H9 (cell line): ENCODE data around the gene CDH16. TPM values are rescaled to one million over a fixed set of nuclear protein-coding genes. Genes with fewer than 3 reads are reported as not detected.

Experiments
- DNase-seq: peaks from one replicate; pipeline ENCODE4 v3.0.0-alpha.2; 2017
- H2AFZ ChIP-seq: one replicate; pipeline ENCODE4 v1.6.1; 2013; ENCODE audit warnings: mild to moderate bottlenecking, low read length, control low read depth, moderate library complexity
- H2AK5ac ChIP-seq: 2 replicates; pipeline ENCODE4 v1.6.1; 2013; ENCODE audit warnings: low read length, control low read depth, mixed read lengths; ENCODE audit not compliant: insufficient read length
- H2BK120ac ChIP-seq: one replicate; pipeline ENCODE4 v1.6.1; 2013; ENCODE audit warnings: low read depth, mild to moderate bottlenecking, low read length, control low read depth, inconsistent platforms; ENCODE audit not compliant: poor library complexity, severe bottlenecking
- H2BK12ac ChIP-seq: 2 replicates; pipeline ENCODE4 v1.6.1; 2013; ENCODE audit warnings: low read length, control low read depth, mixed read lengths, low read depth; ENCODE audit not compliant: insufficient read length
- H2BK15ac ChIP-seq: 2 replicates; pipeline ENCODE4 v1.6.1; 2013; ENCODE audit warnings: low read depth, low read length, control low read depth
- H2BK20ac ChIP-seq: one replicate; pipeline ENCODE4 v1.6.1; 2013; ENCODE audit warnings: low read depth, mild to moderate bottlenecking, low read length, control low read depth, inconsistent platforms; ENCODE audit not compliant: poor library complexity, severe bottlenecking
- H2BK5ac ChIP-seq: 2 replicates; pipeline ENCODE4 v1.6.1; 2013; ENCODE audit warnings: low read length, control low read depth, mixed read lengths; ENCODE audit not compliant: insufficient read length
- H3K14ac ChIP-seq: 2 replicates; pipeline ENCODE4 v1.6.1; 2013; ENCODE audit warnings: low read length, control low read depth; ENCODE audit not compliant: insufficient read depth
- H3K18ac ChIP-seq: 2 replicates; pipeline ENCODE4 v1.6.1; 2013; ENCODE audit warnings: low read depth, mild to moderate bottlenecking, mixed read lengths, low read length, control low read depth; ENCODE audit not compliant: insufficient read length
- H3K23ac ChIP-seq: 2 replicates; pipeline ENCODE4 v1.6.1; 2013; ENCODE audit warnings: low read length, control low read depth, mixed read lengths, low read depth; ENCODE audit not compliant: insufficient read length
- H3K23me2 ChIP-seq: 2 replicates; pipeline ENCODE4 v1.6.1; 2013; ENCODE audit warnings: low read depth, mild to moderate bottlenecking, mixed read lengths, low read length, control low read depth; ENCODE audit not compliant: insufficient read length, poor library complexity, severe bottlenecking
- H3K27ac ChIP-seq: 2 replicates; pipeline ENCODE4 v1.5.1; 2013; ENCODE audit warnings: low read length, control low read depth, mixed read lengths, low read depth; ENCODE audit not compliant: insufficient read length
- H3K27me3 ChIP-seq: 2 replicates; pipeline ENCODE4 v1.6.1; 2013; ENCODE audit warnings: low read length, control low read depth, inconsistent platforms; ENCODE audit not compliant: insufficient read depth
- H3K4ac ChIP-seq: 2 replicates; pipeline ENCODE4 v1.6.1; 2013; ENCODE audit warnings: low read depth, mild to moderate bottlenecking, control low read depth, inconsistent platforms, low read length, moderate library complexity
- H3K4me1 ChIP-seq: 2 replicates; pipeline ENCODE4 v1.6.1; 2013; ENCODE audit warnings: low read length, control low read depth, inconsistent platforms; ENCODE audit not compliant: insufficient read depth
- H3K4me2 ChIP-seq: 2 replicates; pipeline ENCODE4 v1.6.1; 2013; ENCODE audit warnings: low read length, control low read depth, mixed read lengths; ENCODE audit not compliant: insufficient read length, insufficient read depth
- H3K56ac ChIP-seq: 2 replicates; pipeline ENCODE4 v1.6.1; 2013; ENCODE audit warnings: low read depth, mild to moderate bottlenecking, mixed read lengths, low read length, control low read depth; ENCODE audit not compliant: insufficient read length
- H3K79me1 ChIP-seq: 2 replicates; pipeline ENCODE4 v1.6.1; 2013; ENCODE audit warnings: low read depth, mild to moderate bottlenecking, moderate library complexity, low read length, control low read depth, inconsistent platforms; ENCODE audit not compliant: insufficient read depth, poor library complexity, severe bottlenecking
- H3K79me2 ChIP-seq: 2 replicates; pipeline ENCODE4 v1.6.1; 2013; ENCODE audit warnings: low read length, control low read depth, inconsistent platforms; ENCODE audit not compliant: insufficient read depth
- H3K9ac ChIP-seq: 2 replicates; pipeline ENCODE4 v1.6.1; 2013; ENCODE audit warnings: low read length, control low read depth, mixed read lengths; ENCODE audit not compliant: insufficient read length; ENCODE audit errors: extremely low read depth
- H3K9me3 ChIP-seq: one replicate; pipeline ENCODE4 v1.6.1; 2013; ENCODE audit warnings: low read depth, low read length, inconsistent platforms; ENCODE audit not compliant: control insufficient read depth
- H3T11ph ChIP-seq: one replicate; pipeline ENCODE4 v1.6.1; 2013; ENCODE audit warnings: mild to moderate bottlenecking, low read length, control low read depth, inconsistent platforms
- H4K20me1 ChIP-seq: one replicate; pipeline ENCODE4 v1.6.1; 2013; ENCODE audit not compliant: control insufficient read depth, insufficient read length, insufficient read depth
- H4K5ac ChIP-seq: 2 replicates; pipeline ENCODE4 v1.6.1; 2013; ENCODE audit warnings: low read depth, mild to moderate bottlenecking, mixed read lengths, low read length, control low read depth; ENCODE audit not compliant: insufficient read length
- H4K8ac ChIP-seq: replicated peaks from 2 replicates; pipeline ENCODE4 v1.6.1; 2013; ENCODE audit warnings: low read length, control low read depth, mixed read lengths, low read depth; ENCODE audit not compliant: insufficient read length
- H4K91ac ChIP-seq: 2 replicates; pipeline ENCODE4 v1.6.1; 2013; ENCODE audit warnings: low read depth, mild to moderate bottlenecking, moderate library complexity, mixed read lengths, low read length, control low read depth; ENCODE audit not compliant: insufficient read length
- H3K27ac Mint-ChIP-seq, 3 experiments: 2 replicates in 2 of 3; 3 replicates in 1 of 3; pipeline ENCODE4 v1.8.0; 2020 to 2021; ENCODE audit warnings: mixed read lengths in 3 of 3, mild to moderate bottlenecking in 1 of 3, moderate library complexity in 1 of 3
- H3K27me3 Mint-ChIP-seq: 2 replicates; pipeline ENCODE4 v1.8.0; 2021; ENCODE audit warnings: low read depth, mild to moderate bottlenecking, moderate library complexity, mixed read lengths
- H3K36me3 Mint-ChIP-seq, 3 experiments: 2 replicates in 2 of 3; 3 replicates in 1 of 3; pipeline ENCODE4 v1.8.0; 2020 to 2021; ENCODE audit warnings: low read depth in 3 of 3, mixed read lengths in 3 of 3; ENCODE audit not compliant: insufficient read depth in 1 of 3
- H3K4me1 Mint-ChIP-seq, 2 experiments: 2 replicates each; pipeline ENCODE4 v1.8.0; 2020; ENCODE audit warnings: mixed read lengths in 2 of 2
- H3K4me3 Mint-ChIP-seq, 2 experiments: 2 replicates in 1 of 2; 3 replicates in 1 of 2; pipeline ENCODE4 v1.8.0; 2020 to 2021; ENCODE audit warnings: mild to moderate bottlenecking in 2 of 2, mixed read lengths in 2 of 2, moderate library complexity in 1 of 2
- H3K9me3 Mint-ChIP-seq, 2 experiments: 2 replicates in 1 of 2; 3 replicates in 1 of 2; pipeline ENCODE4 v1.8.0; 2020; ENCODE audit warnings: mild to moderate bottlenecking in 2 of 2, mixed read lengths in 2 of 2, moderate library complexity in 1 of 2
- WGBS: extraction: QIAGEN DNeasy Blood & Tissue Kit; methylation state at CpG from one replicate; pipeline ENCODE4 v1.1.7; 2013; ENCODE audit warnings: missing lambda C conversion rate, low lambda C conversion rate, mixed read lengths; ENCODE audit not compliant: insufficient read length; ENCODE audit errors: extremely low coverage; 5-methylcytosine and 5-hydroxymethylcytosine counted together
- total RNA-seq: library from RNA; stranded (reverse); gene quantifications from 2 replicates; pipeline ENCODE4 v1.2.1, GENCODE V29; 2021
- TF ChIP-seq, protein P1 (sequence below): fragments of 200-600 bp; sonication (generic); conservative IDR thresholded peaks from 3 replicates; pipeline ENCODE4 v1.8.0; 2021; ENCODE audit warnings: antibody characterized with exemption, mild to moderate bottlenecking

Gene CDH16
- total RNA-seq, 1 experiment from 2014 or later: not detected

- Histone ChIP-seq H2BK5ac (no peak overlapping the region), H2BK12ac (no peak overlapping the region), H3K79me1 (no peaks in the 10 kb centered on the region), H3K4me2 (no peak overlapping the region), H2BK120ac (no peak overlapping the region), H3K23me2 (no peaks in the 10 kb centered on the region), H2BK15ac (no peak overlapping the region), H3K56ac (no peak overlapping the region), H2AFZ (no peak overlapping the region), H3K4me1 (no peaks in the 10 kb centered on the region), H4K91ac (no peak overlapping the region), H3K18ac (no peak overlapping the region), H2BK20ac (no peak overlapping the region), H3T11ph (no peak overlapping the region), H3K9me3 (no peaks in the 10 kb centered on the region), H3K27ac (no peak overlapping the region), H2AK5ac (no peak overlapping the region), H3K9ac (no peak overlapping the region), H3K79me2 (no peaks in the 10 kb centered on the region), H4K20me1 (no peaks in the 10 kb centered on the region), H3K23ac (no peak overlapping the region), H3K27me3 (no peaks in the 10 kb centered on the region), H4K5ac (no peak overlapping the region), H3K4ac (no peak overlapping the region), H3K14ac (no peak overlapping the region), H4K8ac (no peak overlapping the region)
- Mint-ChIP-seq H3K9me3 (no peaks in the 10 kb centered on the region), H3K27ac (no peak overlapping the region), H3K27me3 (peaks cover 33% of the 10 kb centered on the region), H3K36me3 (no peaks in the 10 kb centered on the region; a peak in 1 of 7 replicates), H3K4me3 (no peak overlapping the region), H3K4me1 (peaks cover 0 to 5% of the 10 kb centered on the region in 2 experiments; a peak in 2 of 4 replicates)
- no peak for DNase-seq
- TF ChIP-seq, protein P1, sequence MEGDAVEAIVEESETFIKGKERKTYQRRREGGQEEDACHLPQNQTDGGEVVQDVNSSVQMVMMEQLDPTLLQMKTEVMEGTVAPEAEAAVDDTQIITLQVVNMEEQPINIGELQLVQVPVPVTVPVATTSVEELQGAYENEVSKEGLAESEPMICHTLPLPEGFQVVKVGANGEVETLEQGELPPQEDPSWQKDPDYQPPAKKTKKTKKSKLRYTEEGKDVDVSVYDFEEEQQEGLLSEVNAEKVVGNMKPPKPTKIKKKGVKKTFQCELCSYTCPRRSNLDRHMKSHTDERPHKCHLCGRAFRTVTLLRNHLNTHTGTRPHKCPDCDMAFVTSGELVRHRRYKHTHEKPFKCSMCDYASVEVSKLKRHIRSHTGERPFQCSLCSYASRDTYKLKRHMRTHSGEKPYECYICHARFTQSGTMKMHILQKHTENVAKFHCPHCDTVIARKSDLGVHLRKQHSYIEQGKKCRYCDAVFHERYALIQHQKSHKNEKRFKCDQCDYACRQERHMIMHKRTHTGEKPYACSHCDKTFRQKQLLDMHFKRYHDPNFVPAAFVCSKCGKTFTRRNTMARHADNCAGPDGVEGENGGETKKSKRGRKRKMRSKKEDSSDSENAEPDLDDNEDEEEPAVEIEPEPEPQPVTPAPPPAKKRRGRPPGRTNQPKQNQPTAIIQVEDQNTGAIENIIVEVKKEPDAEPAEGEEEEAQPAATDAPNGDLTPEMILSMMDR: no peak
- no CpG with 5 or more reads among the region's 4 CpGs for WGBS
Observed at GRCh38 chr16:66913711-66914110, 5.0 kb downstream of the CDH16 start.
